ENCODE measurements around the gene KLF7. TPM values are rescaled to one million over a fixed set of nuclear protein-coding genes. Genes with fewer than 3 reads are reported as not detected.

KLF7 gene
- polyA plus RNA-seq, 2 of the 4 experiments (the other 2 are of a cell fraction), result 17.8 to 29.8 TPM

DNA sequence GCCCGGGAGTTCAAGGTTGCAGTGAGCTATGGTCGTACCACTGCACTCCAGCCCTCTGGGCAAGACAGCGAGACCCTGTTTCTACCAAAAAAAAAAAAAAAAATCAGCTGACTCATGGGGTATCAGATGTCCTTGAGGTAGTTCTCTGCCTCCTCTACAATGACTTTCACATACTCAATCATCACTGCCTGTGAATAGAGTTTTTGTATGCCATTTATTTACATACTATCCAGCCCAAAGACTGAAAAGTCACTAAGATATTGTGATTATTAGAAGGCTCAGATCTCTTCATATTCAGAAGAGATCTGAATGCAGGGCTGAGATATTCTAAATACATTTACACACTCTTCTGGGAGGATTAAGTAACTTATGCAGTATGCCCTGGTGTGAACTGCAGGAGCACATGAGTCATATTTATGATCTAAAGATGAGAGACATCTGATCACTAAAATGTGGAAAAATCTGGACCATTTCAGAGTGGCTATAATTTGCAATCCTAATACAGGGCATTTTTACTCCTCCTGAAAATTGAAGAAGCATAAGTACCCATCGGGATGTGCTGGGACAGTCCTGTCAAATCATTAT lies 38.9 kb downstream of the KLF7 start:
- ChIA-PET CTCF (interaction anchor here (2.0 kb wide), 1 partner anchor 326 kb away, joined by 6 read pairs; no protein-coding TSS in a partner anchor), POLR2A (no interaction called here)
- Histone ChIP-seq H3K27ac (peak overlapping the region in 1 of 2 experiments; percentile 41; a peak in 2 of 6 replicates), H3K4me3 (no peak overlapping the region), H3K4me1 (peaks cover 83% of the 10 kb centered on the region), H3K9me3 (0 out of 3 replicates have a peak, but pooled peaks cover 4% of the 10 kb centered on the region), H3K4me2 (peak overlapping the region; percentile 34; the same call in 2 of the 3 replicates)
- 88% methylated on average over 4 of the region's 4 CpGs for WGBS (ENCODE audit: missing lambda C conversion rate)
- DNase-seq (ENCODE audit: low read depth in 1 of 2, low spot score in 1 of 2) (no peak), FAIRE-seq (no peak), ATAC-seq (no peak)
- TF ChIP-seq SREBF2 (IDR thresholded peaks at IDR 0.05) (no peak), CBX8 (IDR thresholded peaks at IDR 0.05) (no peak), HEYL (CRISPR knock-in tag; IDR thresholded peaks at IDR 0.05) (no peak), TP53 (CRISPR knock-in tag; IDR thresholded peaks at IDR 0.05) (no peak), RAD21 (conservative IDR thresholded peaks at IDR 0.05 in 1 of 2, IDR thresholded peaks at IDR 0.05 in 1 of 2) (no peak), CHD2 (IDR thresholded peaks at IDR 0.05; ENCODE audit: low read length, partially characterized antibody) (no peak), TFCP2L1 (CRISPR knock-in tag; IDR thresholded peaks at IDR 0.05) (no peak), MAFK (IDR thresholded peaks at IDR 0.05; ENCODE audit: partially characterized antibody) (peak; percentile 33), MYC (IDR thresholded peaks at IDR 0.05; ENCODE audit: borderline replicate concordance, low read length) (no peak), NPAS2 (CRISPR knock-in tag; IDR thresholded peaks at IDR 0.05; ENCODE audit: borderline replicate concordance) (no peak), JUNB (IDR thresholded peaks at IDR 0.05) (no peak), SMC3 (IDR thresholded peaks at IDR 0.05) (no peak), FOSL2 (IDR thresholded peaks at IDR 0.05) (no peak), FOSL2 (CRISPR knock-in tag; IDR thresholded peaks at IDR 0.05) (peak; percentile 40; the same call in 1 of the 2 replicates), HOXB13 (CRISPR knock-in tag; IDR thresholded peaks at IDR 0.05; ENCODE audit: low read depth) (no peak)
- TF ChIP-seq, protein P1, sequence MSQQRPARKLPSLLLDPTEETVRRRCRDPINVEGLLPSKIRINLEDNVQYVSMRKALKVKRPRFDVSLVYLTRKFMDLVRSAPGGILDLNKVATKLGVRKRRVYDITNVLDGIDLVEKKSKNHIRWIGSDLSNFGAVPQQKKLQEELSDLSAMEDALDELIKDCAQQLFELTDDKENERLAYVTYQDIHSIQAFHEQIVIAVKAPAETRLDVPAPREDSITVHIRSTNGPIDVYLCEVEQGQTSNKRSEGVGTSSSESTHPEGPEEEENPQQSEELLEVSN (IDR thresholded peaks at IDR 0.05; ENCODE audit: borderline replicate concordance, low read depth), result no peak
- TF ChIP-seq, protein P2, sequence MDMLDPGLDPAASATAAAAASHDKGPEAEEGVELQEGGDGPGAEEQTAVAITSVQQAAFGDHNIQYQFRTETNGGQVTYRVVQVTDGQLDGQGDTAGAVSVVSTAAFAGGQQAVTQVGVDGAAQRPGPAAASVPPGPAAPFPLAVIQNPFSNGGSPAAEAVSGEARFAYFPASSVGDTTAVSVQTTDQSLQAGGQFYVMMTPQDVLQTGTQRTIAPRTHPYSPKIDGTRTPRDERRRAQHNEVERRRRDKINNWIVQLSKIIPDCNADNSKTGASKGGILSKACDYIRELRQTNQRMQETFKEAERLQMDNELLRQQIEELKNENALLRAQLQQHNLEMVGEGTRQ (IDR thresholded peaks at IDR 0.05), result no peak
- TF ChIP-seq, protein P3, sequence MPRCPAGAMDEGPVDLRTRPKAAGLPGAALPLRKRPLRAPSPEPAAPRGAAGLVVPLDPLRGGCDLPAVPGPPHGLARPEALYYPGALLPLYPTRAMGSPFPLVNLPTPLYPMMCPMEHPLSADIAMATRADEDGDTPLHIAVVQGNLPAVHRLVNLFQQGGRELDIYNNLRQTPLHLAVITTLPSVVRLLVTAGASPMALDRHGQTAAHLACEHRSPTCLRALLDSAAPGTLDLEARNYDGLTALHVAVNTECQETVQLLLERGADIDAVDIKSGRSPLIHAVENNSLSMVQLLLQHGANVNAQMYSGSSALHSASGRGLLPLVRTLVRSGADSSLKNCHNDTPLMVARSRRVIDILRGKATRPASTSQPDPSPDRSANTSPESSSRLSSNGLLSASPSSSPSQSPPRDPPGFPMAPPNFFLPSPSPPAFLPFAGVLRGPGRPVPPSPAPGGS (IDR thresholded peaks at IDR 0.05), result no peak

DNA sequence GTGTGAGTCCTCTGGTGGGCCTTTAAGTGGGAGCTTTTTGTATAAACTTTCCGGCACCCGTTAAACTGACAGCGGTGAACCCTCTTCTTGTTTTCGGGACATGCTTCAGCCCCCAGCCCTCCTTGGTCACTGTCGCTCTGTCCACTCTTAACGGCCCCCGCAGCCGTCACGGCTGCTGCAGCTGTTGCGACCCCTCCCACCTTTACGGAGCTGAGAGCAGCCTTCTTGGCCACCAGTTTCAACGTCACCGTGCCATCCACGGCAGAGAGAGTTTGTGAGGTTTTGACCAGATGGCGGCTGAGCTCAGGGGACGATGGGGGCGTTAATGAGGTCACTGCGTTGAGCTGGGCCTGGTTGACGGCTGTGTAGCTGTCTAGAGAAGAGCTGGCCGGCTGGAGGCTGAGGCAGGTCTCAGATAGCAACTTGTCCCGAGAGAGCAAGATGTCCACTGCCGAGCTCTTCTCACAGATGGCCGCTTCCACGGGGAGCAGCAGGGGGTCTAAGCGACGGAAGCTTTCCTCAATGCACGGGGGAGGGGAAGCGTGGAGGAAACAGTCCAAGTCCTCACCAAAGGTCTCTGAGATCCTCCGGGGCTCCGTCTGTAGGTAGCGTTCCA lies 41.9 kb downstream of the KLF7 start:
- WGBS (ENCODE audit: missing lambda C conversion rate), result 91% methylated on average over 31 of the region's 31 CpGs
- ChIA-PET CTCF (interaction anchor here (2.3 kb wide), 1 partner anchor 349 kb away, joined by 8 read pairs; no protein-coding TSS in a partner anchor), POLR2A (interaction anchor here (2.1 kb wide), 1 partner anchor 42 kb away, joined by 8 read pairs; the partner anchor contains the start of gene KLF7)
- H3K4me2 ChIP-seq, result 0 out of 3 replicates have a peak overlapping the region, but pooled peaks have one; percentile 38
- TF ChIP-seq, protein P4, sequence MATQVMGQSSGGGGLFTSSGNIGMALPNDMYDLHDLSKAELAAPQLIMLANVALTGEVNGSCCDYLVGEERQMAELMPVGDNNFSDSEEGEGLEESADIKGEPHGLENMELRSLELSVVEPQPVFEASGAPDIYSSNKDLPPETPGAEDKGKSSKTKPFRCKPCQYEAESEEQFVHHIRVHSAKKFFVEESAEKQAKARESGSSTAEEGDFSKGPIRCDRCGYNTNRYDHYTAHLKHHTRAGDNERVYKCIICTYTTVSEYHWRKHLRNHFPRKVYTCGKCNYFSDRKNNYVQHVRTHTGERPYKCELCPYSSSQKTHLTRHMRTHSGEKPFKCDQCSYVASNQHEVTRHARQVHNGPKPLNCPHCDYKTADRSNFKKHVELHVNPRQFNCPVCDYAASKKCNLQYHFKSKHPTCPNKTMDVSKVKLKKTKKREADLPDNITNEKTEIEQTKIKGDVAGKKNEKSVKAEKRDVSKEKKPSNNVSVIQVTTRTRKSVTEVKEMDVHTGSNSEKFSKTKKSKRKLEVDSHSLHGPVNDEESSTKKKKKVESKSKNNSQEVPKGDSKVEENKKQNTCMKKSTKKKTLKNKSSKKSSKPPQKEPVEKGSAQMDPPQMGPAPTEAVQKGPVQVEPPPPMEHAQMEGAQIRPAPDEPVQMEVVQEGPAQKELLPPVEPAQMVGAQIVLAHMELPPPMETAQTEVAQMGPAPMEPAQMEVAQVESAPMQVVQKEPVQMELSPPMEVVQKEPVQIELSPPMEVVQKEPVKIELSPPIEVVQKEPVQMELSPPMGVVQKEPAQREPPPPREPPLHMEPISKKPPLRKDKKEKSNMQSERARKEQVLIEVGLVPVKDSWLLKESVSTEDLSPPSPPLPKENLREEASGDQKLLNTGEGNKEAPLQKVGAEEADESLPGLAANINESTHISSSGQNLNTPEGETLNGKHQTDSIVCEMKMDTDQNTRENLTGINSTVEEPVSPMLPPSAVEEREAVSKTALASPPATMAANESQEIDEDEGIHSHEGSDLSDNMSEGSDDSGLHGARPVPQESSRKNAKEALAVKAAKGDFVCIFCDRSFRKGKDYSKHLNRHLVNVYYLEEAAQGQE (IDR thresholded peaks at IDR 0.05), result no peak
- TF ChIP-seq HOXA7 (CRISPR knock-in tag; IDR thresholded peaks at IDR 0.05) (no peak), BHLHE40 (IDR thresholded peaks at IDR 0.05; ENCODE audit: low read depth, low read length) (no peak), CBX2 (IDR thresholded peaks at IDR 0.05; ENCODE audit: borderline replicate concordance, low read depth) (no peak), SMC3 (IDR thresholded peaks at IDR 0.05) (no peak), POLR2A (IDR thresholded peaks at IDR 0.05; ENCODE audit: low read length) (no peak), RFX5 (IDR thresholded peaks at IDR 0.05) (no peak), ZSCAN20 (CRISPR knock-in tag; IDR thresholded peaks at IDR 0.05) (no peak)
- TF ChIP-seq, protein P1 (IDR thresholded peaks at IDR 0.05; ENCODE audit: borderline replicate concordance, low read depth), result no peak
- TF ChIP-seq, protein P5, sequence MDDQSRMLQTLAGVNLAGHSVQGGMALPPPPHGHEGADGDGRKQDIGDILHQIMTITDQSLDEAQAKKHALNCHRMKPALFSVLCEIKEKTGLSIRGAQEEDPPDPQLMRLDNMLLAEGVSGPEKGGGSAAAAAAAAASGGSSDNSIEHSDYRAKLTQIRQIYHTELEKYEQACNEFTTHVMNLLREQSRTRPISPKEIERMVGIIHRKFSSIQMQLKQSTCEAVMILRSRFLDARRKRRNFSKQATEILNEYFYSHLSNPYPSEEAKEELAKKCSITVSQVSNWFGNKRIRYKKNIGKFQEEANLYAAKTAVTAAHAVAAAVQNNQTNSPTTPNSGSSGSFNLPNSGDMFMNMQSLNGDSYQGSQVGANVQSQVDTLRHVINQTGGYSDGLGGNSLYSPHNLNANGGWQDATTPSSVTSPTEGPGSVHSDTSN (IDR thresholded peaks at IDR 0.05), result no peak
- TF ChIP-seq, protein P6, sequence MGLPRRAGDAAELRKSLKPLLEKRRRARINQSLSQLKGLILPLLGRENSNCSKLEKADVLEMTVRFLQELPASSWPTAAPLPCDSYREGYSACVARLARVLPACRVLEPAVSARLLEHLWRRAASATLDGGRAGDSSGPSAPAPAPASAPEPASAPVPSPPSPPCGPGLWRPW (IDR thresholded peaks at IDR 0.05), result no peak
- ATAC-seq (no peak; a peak in 1 of 6 replicates), FAIRE-seq (no peak), DNase-seq (ENCODE audit: low read depth in 1 of 2, low spot score in 1 of 2) (no peak)
- H3K9me3 ChIP-seq, result 0 out of 3 replicates have a peak, but pooled peaks cover 4% of the 10 kb centered on the region
- H3K27ac ChIP-seq, result no peak overlapping the region; a peak in 1 of 6 replicates
- H3K4me3 ChIP-seq, result no peak overlapping the region
- peaks cover 77% of the 10 kb centered on the region for H3K4me1 ChIP-seq

All from A549 (cell line).